ENCODE data around the gene FAM171A2.
"Not testable (repeated sequence)": the region's sequence is repeated elsewhere in the genome, so short reads cannot be mapped to it uniquely, and the experiment has no call there.

DNA sequence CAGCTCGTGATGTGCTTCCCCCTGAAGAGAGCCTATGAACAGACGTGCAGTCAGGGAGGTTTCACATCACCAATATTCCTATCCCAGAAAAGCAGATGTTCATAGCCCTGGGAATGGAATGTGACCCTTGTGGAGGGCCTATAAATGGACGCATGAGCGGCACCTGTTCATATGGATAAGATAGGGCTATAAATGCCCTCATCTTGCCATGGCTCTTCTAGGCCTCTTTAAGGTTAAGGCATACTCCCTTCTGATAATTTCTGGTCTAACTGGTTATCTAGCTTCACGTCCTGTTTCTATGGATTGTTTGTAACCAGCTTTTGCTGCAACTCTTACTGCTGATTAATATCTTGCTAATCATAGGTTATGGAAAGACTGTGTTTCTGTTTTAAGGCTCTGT is 23.1 kb downstream of the FAM171A2 start:
- TF ChIP-seq POU5F1 (IDR thresholded peaks at IDR 0.05; ENCODE audit: low read depth, low read length); EP300 (IDR thresholded peaks at IDR 0.05; ENCODE audit: borderline replicate concordance in 1 of 2, low read depth in 2 of 2, low read length in 2 of 2): not testable (repeated sequence)
- TF ChIP-seq, protein P1, sequence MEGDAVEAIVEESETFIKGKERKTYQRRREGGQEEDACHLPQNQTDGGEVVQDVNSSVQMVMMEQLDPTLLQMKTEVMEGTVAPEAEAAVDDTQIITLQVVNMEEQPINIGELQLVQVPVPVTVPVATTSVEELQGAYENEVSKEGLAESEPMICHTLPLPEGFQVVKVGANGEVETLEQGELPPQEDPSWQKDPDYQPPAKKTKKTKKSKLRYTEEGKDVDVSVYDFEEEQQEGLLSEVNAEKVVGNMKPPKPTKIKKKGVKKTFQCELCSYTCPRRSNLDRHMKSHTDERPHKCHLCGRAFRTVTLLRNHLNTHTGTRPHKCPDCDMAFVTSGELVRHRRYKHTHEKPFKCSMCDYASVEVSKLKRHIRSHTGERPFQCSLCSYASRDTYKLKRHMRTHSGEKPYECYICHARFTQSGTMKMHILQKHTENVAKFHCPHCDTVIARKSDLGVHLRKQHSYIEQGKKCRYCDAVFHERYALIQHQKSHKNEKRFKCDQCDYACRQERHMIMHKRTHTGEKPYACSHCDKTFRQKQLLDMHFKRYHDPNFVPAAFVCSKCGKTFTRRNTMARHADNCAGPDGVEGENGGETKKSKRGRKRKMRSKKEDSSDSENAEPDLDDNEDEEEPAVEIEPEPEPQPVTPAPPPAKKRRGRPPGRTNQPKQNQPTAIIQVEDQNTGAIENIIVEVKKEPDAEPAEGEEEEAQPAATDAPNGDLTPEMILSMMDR (IDR thresholded peaks at IDR 0.05; ENCODE audit: control extremely low read depth in 1 of 3, insufficient read depth in 1 of 3, low read depth in 1 of 3, low read length in 3 of 3): not testable (repeated sequence)

All from H1 (cell line).